Inflammatory macrophage treated with lipopolysaccharide for 4 hours (primary cell): ENCODE data around the gene DNM3.
"Not testable (repeated sequence)": the region's sequence is repeated elsewhere in the genome, so short reads cannot be mapped to it uniquely, and the experiment has no call there.

ENCODE experiments used
- DNase-seq: peaks from one replicate; pipeline ENCODE4 v3.0.0-alpha.2; 2020

The DNM3 gene

DNA sequence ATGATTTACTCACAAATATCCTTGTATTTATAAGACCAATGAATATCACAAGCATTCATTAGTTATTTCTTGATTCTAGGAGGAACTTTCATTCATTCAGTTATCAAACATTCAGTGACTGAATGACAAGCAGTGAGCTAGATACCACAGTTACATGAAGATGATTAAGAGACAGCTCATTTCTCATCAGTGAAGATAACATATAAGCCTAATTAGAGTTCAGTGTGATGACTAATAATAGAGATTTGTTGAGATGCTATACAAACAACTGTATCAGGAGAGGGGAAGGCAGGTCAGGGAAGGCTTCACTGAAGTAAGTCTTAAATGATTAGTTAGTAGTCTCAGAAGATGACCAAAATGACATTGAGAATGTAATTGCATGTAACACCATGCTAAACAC lies 564.6 kb downstream of the DNM3 start:
- DNase-seq = no peak

DNA sequence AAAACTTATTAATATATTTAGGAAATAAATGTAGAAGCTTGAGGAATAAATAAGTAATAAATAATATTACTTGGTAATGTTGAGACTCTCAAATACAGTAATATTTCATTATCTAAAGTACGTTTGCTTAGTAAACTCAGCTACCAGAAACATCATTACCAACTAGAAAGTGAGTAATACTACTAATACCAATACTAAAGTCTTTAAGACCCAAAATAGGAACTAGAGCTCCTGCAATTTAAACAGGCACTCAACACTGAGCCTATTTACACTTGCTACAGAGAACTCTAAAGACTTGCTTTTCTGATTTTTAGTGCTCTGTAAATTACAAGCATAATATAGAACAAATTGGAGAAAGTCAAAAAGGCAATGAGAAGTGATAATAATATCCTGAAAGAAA lies 565.7 kb downstream of the DNM3 start:
- DNase-seq = no peak

DNA sequence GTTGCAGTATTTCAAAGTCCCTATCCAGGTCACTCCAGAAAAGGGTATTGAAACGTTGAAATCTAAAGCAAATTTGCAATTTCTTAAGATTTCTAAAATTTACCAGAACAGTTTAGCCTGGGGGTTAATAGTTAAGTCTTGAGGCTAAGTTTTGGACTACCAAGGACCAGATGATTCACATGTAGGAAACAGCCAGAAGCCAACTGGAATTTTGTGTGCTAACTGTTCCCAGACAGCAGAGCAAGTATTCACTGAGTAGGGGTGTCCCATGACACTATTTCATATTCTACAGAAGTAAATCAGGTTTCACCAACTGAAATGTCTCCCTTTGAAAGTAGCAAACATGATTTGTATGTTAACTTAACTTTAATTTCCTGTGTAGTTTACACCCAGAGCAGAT lies 567.7 kb downstream of the DNM3 start:
- no peak for DNase-seq

DNA sequence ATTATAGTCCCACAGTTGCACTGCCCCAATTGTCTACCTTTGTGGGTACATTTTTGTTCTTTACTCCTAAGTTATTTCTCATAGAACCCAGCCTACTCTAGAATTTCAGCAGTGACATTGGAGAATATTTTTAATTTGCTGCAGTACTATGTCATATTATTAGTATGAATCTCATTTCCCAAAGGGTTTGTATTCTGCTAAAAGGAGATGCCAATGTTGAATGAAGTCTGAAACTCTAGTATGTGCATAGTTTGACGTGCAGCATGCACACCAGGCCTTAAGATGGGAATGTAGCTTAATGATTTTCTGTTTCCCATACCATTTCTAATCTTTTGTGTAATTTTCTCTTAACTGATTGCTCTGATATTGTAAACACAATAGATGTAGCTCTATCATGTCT lies 568.7 kb downstream of the DNM3 start:
- no peak for DNase-seq

DNA sequence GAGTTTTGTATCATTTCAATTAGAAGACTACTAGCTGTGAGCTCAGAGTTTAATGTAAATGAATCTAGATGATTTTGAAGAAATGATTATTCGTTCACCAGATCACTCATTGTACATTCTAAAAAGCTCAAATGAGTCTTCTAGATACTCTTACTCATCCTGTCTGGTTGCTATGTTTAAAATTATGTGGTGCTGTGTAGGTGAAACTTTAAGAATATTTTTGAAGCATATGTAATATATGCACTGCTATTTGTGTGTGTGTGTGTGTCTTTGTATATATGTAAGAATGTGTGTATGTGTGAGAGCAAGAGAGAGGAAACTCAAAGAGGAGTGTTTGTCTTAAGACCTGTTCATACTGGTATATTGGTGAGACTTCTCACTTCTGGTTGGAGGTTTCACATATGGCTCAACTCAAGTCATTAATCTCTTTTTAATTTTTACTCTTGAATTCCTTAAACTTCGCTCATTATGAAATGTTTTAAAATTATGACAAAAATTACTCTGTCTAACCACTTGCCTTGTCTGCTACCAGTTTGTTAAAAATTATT lies 570.6 kb downstream of the DNM3 start:
- no peak for DNase-seq

DNA sequence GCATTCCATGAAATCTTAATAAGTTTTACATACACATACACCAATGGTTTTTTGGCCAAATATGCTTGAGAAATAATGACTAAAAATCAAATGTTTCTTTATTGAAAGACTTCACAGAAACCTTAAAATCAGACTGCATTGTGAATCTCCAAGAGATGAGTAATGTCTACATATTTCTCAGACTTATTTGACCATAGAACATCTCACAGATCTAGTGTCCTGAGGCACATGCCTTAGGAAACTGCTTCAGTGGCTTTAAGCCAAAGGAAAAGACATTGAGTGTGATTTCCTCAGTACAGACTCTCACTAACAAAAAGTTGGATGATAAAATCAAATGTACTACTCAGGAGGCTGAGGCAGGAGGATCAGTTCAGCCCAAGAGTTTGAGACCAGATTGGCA lies 573.0 kb downstream of the DNM3 start:
- DNase-seq = no peak

DNA sequence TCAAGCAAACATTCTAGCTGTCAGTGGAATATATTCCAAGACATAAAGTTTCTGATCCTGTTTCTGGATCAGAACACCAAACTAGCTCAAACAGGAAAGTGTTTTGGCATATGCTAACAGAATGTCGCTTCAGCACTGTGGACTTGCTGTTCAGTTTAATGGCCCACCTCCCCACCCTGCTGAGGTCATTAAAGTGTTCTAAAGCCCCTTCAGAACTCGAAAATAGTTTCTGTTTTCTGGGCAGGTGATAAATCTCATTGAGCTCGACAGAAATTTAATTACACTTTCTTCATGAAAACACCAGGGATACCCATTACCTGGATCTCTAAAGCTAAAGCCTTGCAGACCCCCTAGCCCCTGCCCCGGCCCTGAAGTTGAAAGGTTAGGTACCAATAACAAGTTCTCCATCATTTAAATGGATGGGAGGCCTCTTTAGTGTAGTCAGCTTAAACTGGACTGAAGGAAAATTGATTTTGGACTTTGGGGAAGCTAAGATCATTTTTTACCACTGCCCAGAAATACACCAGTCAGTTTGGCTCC lies 575.3 kb downstream of the DNM3 start:
- DNase-seq = no peak

DNA sequence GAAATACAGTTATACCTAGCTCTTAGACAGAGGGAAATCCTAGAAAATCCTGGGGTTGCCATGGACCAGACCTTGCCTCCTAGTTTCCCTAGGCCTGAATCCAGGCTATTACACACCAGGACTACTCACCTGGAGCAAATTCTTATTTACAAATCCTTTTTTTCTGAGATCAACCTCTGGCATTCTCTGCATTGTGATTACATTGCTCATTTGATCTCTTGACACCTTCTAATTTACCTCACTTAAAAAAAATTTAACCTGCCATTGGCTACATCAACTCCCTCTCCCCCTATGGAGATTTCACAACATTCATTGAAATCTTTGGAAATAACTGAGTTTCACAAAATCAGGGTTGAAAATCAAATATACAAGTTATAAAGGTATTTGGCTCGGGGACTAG lies 576.3 kb downstream of the DNM3 start:
- no peak for DNase-seq

DNA sequence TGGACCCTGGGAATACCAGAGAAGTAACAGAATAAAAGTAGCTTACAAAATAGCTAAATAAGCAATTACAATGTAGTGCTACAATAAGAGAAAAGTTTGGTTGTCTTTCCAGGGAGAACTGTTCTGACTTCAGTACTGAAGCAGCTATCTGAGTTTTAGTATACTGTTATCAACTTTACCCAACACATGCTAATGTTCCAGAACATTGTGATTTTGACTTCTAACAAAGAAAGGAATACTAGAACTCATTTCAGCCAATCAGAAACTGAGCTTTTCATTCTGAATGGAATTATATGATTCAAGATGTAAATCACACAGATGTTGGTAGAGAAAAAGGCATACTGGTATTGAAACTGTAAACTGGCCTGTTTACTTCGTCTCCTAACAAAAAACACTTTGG lies 579.1 kb downstream of the DNM3 start, which contains the start of gene C1orf105:
C1orf105 (plus strand) TSS at position 301 of the 400 bp plus-strand sequence. CDS start 201 bp downstream, outside the sequence.
- DNase-seq = no peak

DNA sequence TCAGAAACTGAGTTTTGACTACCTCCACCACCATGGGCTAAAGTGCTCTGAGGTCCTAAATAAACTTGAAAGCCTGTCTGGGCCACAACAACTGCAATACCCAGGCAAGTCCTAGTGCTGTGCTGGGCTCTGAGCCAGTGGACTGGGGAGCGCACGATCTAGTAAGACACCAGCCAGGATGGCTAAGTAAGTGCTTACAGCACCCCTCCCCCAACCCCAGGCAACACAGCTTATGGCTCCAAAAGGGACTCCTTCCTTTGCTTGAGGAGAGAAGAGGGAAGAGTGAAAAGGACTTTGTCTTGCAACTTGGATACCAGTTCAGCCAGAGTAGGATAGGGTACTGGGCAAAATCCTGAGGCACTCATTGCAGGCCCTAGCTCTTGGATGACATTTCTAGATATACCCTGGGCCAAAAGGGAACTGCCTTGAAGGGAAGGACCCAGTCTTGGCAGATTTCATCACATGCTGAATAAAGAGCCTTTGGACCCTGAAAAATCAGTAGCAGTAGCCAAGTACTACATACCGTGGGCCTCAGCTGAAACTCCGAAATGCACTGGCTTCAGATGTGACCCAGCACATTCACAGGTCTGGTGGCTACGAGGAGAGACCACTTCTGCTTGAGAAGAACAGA lies 580.8 kb downstream of the DNM3 start:
- no peak for DNase-seq

DNA sequence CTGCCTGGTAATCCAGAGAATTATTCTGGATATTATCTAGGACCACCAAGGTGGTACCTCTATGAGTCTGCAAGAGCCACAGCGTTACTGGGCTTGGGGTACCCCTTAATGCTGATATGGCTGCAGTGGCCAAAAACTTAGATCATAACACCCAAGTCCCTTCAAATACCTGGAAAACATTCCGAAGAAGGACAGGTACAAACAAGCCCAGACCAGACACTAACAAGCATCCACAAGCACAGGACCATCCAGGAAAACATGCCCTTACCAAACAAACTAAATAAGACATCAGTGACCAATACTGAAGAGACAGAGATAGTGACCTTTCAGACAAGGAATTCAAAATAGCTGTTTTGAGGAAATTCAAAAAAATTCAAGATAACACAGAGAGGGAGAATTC lies 582.0 kb downstream of the DNM3 start:
- DNase-seq = no peak

DNA sequence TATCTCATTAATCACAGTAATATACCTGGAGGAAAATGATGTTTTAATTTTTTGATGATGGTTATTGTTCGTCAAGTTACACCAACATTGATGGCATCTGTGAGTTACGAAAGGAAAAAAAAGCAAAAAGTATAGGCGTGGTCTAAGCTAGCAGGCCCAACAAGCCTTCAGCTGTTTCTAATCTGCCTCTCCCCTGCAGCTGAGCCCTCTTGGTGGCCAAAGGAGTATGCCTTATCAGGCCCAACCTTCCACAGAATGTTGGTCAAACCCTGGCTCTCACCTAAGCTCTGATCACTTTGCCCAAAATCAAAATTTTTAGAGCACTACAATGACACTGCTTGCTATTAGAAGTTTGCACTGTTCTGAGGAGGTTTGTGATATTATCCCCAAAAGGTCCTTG lies 584.0 kb downstream of the DNM3 start:
- no peak for DNase-seq

DNA sequence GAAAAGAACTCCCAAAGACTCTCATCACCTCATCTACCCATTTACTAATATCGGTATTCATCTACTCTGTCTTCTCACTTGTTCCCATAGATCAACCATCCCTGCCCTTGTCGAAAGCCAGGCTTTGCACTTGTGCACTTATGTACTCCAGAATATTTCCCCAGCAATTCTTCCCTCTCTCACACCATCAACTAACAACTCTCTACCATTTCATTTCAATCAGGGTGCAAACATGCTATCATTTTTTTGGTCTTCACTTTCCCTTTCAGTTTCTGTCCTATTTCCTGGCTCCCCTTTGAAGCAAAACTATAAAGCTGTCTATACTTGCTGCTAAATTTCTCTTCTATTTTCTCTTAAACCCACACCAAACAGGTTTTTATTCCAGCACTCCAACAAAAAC lies 585.9 kb downstream of the DNM3 start:
- no peak for DNase-seq

DNA sequence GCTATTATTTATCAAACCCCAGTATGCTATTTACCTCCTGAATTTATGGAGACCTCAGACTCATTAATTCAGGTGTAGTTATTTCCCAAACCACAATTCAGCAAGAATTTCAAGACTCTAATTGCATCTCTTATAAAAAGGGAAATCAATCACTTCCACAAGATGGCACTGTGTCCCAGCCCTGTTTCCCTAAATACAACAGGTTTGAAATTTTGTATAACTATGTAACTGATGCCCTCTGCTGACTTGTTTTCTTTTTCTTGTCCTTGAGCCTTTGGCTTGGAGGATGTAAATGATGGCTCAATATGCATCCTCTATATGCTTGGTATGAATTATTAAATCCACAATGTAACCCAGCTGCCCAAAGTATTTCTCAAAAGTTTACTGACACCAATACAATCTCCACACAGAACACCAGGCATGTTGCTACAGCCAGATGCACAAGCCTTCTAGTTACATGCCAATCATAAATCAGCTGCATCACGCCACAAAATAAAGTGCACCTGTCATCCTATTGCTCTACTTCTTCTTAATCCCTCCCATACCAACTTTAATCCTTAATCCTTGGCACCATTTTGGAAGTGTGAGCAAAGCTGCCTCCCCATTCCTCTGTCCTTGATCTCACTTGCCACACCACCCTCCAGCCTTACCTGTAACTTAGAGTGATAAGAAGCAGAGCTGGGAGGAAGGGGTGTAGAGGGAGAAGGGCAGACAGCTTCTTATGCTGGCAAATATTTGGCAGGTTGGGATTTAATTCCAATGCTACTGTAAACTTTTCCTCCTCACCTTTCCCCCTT lies 588.2 kb downstream of the DNM3 start:
- peak; percentile 60 for DNase-seq

DNA sequence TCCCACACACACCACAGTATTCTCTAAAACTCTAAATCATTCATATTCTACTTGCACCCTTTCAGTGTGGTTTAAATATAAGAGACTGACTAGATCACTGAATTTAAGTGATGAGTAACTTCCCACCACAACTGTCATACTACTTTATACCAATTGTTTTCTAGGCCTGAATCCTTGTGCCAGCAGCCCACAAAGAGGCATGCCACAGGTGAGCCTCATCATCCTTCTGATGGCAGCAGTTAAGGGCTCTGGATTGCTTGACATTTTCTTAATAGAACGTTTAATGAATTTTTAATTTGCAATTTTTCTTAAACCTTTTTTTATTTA lies 588.8 kb downstream of the DNM3 start:
- no peak for DNase-seq

DNA sequence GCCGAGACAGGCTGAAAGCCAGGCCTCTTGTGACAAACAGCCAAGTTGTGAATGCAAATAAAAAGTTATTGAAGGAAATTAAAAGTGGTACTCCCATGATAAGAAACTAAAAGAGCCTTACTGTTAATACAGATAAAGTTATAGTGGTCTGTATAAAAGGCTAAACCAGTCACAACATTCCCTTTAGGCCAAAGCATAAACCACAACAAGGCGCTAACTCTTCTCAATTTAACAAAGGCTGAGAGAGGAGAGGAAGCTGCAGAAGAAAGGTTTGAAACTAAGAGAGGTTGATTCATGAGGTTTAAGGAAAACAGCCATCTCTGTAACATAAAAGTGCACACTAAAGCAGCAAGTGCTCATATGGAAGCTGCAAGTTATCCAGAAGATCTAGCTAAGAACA lies 589.9 kb downstream of the DNM3 start:
- DNase-seq = no peak

DNA sequence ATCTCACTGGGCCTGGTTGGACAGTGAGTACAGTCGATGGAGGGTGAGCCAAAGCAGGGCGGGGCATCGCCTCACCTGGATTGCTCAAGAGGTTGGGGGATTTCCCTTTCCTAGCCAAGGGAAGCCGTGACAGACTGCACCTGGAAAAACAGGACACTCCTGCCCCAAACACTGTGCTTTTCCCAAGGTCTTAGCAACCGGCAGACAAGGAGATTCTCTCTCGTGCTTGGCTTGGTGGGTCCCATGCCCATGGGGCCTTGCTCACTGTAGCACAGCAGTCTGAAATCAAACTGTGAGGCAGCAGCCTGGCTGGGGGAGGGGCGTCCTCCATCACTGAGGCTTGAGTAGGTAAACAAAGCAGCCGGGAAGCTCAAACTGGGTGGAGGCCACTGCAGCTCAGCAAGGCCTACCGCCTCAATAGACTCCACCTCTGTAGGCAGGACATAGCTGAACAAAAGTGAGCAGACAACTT lies 590.5 kb downstream of the DNM3 start:
- DNase-seq = no peak

DNA sequence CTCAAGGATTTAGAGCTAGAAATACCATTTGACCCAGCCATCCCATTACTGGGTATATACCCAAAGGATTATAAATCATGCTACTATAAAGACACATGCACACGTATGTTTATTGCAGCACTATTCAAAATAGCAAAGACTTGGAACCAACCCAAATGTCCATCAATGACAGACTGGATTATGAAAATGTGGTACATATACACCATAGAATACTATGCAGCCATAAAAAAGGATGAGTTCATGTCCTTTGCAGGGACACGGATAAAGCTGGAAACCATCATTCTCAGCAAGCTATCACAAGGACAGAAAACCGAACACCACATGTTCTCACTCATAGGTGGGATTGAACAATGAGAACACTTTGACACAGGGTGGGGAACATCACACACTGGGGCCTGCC lies 595.9 kb downstream of the DNM3 start:
- DNase-seq = not testable (repeated sequence)

DNA sequence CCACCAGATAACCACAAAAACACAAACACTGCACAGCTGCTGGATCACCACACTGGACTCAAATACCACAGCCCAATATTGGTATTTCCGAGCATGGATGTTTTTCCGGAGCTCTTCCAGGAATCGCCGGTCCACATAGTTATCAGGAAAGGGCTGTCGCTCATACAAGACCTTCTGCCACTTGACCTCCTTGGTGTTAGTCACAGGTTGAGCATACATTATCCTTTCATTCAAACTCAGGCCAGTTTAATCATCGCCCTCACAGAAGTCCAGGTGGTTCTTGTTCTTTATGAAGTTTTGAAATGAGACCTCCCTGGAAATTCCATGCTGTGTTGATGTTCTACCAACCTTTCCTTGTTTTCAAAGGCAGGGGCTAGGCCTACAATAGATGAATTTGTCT lies 601.1 kb downstream of the DNM3 start:
- DNase-seq = no peak

DNA sequence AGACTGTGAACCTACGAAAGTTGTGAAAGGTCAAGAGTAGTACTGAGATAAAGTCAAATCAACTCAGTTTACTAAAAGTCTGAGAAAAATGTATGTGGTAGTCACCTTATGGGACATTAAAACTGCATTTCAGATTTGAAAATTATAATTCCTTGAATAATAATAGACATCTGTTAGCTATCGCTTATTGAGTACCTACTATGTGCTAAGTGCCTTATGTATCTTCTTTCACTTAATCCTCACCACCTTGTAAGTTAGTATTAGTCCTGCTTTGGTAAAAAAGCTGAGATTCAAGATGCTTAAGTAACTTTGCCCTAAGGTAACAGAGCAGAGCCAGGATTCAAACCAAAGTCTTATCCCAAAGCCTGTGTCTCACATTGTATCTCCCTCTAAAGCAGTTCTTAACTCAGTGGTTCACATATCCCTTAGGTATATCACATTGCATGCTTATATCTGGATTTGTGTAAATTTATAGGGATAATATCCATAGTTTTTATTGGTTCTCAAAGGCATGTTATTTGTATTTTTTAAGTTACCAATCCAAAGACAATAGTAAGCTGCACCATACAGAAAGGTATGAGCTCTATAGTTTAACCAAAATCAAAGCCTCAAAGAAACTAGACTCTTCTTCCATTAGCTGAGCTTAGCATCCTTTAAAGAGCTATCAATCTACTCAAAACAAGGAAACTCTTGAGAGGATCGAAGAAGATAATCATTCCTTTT lies 601.7 kb downstream of the DNM3 start:
- no peak for DNase-seq

DNA sequence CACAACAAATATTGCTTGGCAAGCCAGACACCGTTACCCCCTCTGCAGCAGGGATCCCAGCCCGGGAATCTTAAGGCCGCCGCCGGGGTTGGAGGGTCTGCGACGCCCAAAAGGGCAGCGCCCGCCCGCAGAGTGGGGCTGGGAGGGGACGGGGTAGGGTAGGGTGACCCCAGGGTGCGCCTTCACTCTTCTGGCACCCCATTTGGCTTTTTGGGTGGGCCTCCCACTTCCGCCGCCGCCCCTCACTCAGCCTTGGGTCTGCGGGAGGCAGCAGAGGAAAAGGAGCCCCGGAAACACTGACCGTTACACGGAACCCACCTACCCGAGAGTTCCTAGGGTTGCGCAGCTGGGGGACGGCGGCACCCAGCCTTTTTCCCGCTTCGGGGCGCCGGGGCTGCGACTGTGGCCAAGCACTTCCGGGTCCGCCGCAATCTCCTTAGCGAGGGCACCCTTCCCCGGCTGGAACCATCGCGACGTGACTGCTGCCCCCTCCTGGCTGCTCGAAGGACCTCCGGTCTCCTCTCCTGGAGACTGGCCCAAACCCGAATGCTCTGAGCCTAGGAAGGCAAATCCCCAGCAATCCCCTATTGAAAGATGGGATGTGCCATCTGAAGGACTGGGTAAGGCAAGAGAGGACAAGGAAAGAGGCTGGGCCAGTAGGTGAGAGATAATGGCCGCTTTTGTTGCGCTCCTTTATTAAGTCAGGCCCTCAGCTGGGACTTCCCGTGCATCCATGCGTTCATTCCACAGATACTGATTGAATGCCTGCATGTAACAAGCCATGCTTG lies 602.6 kb downstream of the DNM3 start, which contains the start of gene PIGC:
PIGC (minus strand) TSS at position 404 of the 788 bp plus-strand sequence. CDS start 1,447 bp downstream, outside the sequence.
- peak; percentile 90 for DNase-seq

DNA sequence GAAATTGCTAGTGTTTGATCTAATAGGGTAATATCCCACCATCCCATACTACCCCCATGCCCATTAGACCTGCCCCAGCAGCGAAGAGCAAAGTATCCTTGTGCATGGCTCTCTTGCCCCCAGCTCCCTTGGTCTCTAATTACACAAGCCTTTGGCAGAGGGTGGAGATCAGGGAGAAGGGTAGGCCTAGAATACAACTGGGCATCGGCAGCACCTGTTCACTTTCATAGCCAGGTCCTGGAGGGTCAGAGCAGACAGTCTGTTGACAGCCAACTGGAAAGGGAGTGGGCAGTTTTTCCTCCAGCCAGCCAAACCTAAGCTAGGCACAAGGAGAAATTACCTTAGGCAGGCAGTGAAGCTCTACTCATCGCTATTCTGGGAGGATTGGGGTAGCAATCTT lies 605.2 kb downstream of the DNM3 start:
- DNase-seq = no peak
